Left ventricle myocardium inferior (tissue), 1 donor: Measurements from ENCODE around the gene PARP16. TPM values are rescaled to one million over a fixed set of nuclear protein-coding genes. Genes with fewer than 3 reads are reported as not detected.

Experiments used
- DNase-seq: peaks from one replicate; pipeline ENCODE4 v3.0.0-alpha.2; 2020
- H3K27ac ChIP-seq: fragments of 200-600 bp; replicated peaks from 2 replicates; pipeline ENCODE4 v1.8.0; 2021
- H3K27me3 ChIP-seq: fragments of 200-600 bp; 2 replicates; pipeline ENCODE4 v1.8.0; 2021; ENCODE audit warnings: low read depth
- H3K36me3 ChIP-seq: fragments of 200-600 bp; 2 replicates; pipeline ENCODE4 v1.8.0; 2021
- H3K4me1 ChIP-seq: fragments of 200-600 bp; 2 replicates; pipeline ENCODE4 v1.8.0; 2021
- H3K4me3 ChIP-seq: fragments of 200-600 bp; 2 replicates; pipeline ENCODE4 v1.8.0; 2021; ENCODE audit warnings: mild to moderate bottlenecking, moderate library complexity
- H3K9me3 ChIP-seq: fragments of 200-600 bp; replicated peaks from 2 replicates; pipeline ENCODE4 v1.8.0; 2021
- intact Hi-C: fragments of 100-400 bp; cut with micrococcal nuclease; formaldehyde crosslinking; loops from one replicate; pipeline ENCODE4 v1.11.0; 2022
- long read RNA-seq: library from polyadenylated mRNA; unstranded; transcript quantifications from one replicate; pipeline ENCODE4 v2.0.0, GENCODE V29; 2021
- total RNA-seq: library from RNA; stranded (reverse); fragmentation: NEBNext Ultra II Directional; extraction: Animal tissue kit (Norgen Biotek cat#: 25700); gene quantifications from one replicate; pipeline ENCODE4 v1.2.1, GENCODE V29; 2021
- TF ChIP-seq, protein P1 (sequence below): fragments of 200-600 bp; IDR thresholded peaks from 2 replicates; pipeline ENCODE4 v1.8.0; 2021; ENCODE audit warnings: antibody characterized with exemption, mild to moderate bottlenecking, borderline replicate concordance
- donor health status: DM: no; HTN: yes; CAD: no; lungs with severe emphysema.

PARP16 gene, protein sequence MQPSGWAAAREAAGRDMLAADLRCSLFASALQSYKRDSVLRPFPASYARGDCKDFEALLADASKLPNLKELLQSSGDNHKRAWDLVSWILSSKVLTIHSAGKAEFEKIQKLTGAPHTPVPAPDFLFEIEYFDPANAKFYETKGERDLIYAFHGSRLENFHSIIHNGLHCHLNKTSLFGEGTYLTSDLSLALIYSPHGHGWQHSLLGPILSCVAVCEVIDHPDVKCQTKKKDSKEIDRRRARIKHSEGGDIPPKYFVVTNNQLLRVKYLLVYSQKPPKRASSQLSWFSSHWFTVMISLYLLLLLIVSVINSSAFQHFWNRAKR
- total RNA-seq, result 4.6 TPM
- long read RNA-seq, partial matches to known transcripts, result 3 of 11 reads
- long read RNA-seq, other reads (novel, unspliced or antisense), result 2 of 11 reads

DNA sequence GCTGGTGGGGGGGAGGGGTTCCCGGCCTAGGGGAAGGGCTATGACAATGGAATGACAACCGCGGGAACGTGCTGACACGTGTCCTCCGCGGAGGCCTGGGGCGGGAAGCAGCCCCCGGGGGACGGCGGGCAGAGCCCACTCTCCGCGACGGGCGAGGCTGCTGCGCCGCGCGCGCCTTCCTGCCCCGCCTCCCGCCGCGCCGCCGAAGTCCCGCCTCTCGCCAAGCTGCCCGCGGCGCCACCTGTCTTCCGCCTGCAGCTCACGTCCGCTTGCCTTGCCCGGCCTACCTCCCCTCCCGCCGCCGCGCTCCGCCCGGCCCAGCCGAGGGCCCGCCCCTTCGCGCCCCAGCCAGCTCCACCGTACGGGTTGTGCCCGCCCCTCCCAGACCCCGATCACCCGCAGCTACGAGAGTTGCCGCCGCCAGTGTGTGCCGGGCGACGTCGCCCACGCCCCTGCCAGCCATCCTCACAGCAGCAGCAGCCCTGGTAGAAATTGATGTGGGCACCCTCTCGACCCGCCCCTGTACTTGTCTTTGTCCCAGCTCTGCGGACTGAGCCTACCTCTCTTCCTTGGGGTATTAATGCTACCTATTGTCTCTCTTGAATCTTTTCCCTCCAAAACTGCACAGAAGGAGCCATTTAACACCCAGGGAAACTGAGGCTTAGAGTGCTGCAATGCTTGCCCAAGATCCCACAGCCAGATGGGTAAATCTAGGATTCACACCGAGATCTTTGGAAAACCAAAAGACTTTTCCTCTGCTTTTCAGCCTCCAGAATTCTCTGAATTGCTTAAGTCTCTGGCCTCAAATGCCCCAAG lies at the start of gene PARP16:
Gene PARP16 (minus strand): TSS at position 180 of the 816 bp plus-strand sequence. CDS start 457 bp downstream, outside the sequence.
- Histone ChIP-seq H3K36me3 (no peaks in the 10 kb centered on the region), H3K27ac (peak within 1 kb of the TSS; percentile 96), H3K4me3 (peak within 1 kb of the TSS; percentile 92), H3K4me1 (peaks cover 29% of the 10 kb centered on the region), H3K27me3 (no peaks in the 10 kb centered on the region), H3K9me3 (no peaks in the 10 kb centered on the region)
- intact Hi-C loops, result no loop called here
- peak; percentile 92 for DNase-seq
- TF ChIP-seq, protein P1, sequence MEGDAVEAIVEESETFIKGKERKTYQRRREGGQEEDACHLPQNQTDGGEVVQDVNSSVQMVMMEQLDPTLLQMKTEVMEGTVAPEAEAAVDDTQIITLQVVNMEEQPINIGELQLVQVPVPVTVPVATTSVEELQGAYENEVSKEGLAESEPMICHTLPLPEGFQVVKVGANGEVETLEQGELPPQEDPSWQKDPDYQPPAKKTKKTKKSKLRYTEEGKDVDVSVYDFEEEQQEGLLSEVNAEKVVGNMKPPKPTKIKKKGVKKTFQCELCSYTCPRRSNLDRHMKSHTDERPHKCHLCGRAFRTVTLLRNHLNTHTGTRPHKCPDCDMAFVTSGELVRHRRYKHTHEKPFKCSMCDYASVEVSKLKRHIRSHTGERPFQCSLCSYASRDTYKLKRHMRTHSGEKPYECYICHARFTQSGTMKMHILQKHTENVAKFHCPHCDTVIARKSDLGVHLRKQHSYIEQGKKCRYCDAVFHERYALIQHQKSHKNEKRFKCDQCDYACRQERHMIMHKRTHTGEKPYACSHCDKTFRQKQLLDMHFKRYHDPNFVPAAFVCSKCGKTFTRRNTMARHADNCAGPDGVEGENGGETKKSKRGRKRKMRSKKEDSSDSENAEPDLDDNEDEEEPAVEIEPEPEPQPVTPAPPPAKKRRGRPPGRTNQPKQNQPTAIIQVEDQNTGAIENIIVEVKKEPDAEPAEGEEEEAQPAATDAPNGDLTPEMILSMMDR, result peak; percentile 74

DNA sequence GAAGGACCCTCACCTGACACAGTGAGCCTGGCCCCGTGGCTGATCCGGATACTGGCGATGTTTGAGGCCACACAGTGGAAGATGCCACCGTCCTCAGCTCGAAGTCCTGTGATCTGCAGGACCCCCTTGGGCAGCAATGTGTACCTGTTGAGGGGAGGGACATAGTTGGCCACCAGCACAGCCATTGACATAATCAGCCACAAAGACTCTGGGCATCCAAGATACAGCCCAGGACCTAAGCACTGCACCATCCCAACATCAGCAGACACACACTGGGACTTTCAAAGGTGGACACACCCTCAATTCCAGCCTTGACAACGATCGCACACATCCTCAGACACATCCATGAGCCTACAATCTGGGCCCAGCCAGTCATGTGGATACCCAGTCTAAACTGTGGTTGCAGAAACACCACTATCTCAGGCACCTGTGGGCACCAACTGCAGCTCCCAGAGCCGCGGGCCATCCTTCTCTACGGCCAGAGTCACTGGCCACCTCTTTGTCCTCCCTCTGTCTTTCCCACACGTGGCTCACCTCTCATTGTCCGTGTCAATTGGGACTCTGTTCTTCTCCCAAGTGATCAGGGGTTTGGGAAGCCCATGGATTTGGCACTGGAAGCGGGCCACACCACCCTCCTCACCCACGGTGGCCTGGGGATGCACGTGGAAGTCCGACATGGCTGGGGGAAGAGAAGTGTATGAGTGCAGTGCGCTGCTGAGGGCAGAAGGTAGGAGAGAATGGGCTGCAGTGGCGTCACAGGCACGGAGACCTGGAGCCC lies 48.8 kb upstream of the PARP16 start:
- no peak overlapping the region for H3K27ac ChIP-seq
- H3K4me1 ChIP-seq, result no peaks in the 10 kb centered on the region
- TF ChIP-seq, protein P1, result no peak
- DNase-seq, result no peak
- H3K4me3 ChIP-seq, result no peak overlapping the region
- H3K36me3 ChIP-seq, result no peaks in the 10 kb centered on the region
- intact Hi-C loops, result no loop called here
- no peaks in the 10 kb centered on the region for H3K9me3 ChIP-seq
- peaks cover 47% of the 10 kb centered on the region for H3K27me3 ChIP-seq

DNA sequence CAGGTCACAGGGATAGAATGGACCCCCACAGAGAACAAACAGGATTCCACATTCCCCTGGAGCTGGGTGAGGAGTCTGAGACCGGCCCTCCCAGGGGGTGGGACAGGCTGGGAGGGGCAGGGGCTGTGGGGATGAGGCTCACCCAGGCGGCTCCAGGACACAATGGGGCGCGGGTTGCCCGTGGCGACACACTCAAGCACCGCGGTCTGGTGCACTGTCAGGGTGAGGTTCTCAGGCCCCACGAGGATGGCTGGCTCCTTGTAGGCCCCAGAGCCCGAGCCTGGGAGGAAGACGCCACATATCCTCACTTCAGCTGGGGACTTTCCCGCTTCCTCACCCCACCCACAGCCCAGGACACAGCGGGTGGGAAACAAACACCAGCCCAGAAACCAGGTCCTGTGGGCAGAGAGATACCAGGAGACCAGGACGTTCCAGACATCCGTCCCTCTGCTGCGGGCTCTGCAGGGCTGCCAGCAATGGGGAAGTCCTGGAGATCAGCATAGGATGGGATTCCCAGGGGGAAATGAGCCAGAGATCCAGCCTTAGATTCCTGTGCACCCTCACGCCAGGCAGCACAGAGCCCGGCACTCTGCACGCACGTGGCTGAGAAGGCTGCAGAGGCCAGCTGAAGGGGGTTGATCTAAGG lies 48.0 kb upstream of the PARP16 start:
- intact Hi-C loops, result no loop called here
- no peak for DNase-seq
- Histone ChIP-seq H3K4me3 (no peak overlapping the region), H3K27me3 (peaks cover 41% of the 10 kb centered on the region), H3K36me3 (no peaks in the 10 kb centered on the region), H3K9me3 (no peaks in the 10 kb centered on the region), H3K27ac (no peak overlapping the region), H3K4me1 (no peaks in the 10 kb centered on the region)
- TF ChIP-seq, protein P1, result no peak

DNA sequence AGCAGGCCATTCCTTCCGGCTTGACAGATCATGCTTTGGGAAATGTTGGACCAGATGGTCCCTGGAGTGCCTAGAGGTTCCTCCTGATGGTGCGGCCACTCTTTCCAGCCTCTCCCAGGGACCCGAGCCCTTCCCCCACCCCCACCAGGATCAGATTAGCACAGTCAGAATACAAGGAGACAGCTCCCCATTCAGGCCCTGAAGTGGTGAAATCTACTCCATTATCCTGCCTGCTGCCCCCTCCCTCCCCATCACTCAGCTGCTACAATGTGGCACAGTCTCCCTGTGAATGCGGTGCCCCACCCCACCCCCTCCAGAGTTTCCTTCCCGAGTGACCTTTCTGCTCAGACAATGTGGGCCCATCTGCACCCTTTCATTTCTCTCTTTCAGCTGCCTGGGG lies 47.2 kb upstream of the PARP16 start:
- H3K4me3 ChIP-seq, result no peak overlapping the region
- H3K27me3 ChIP-seq, result peaks cover 35% of the 10 kb centered on the region
- H3K36me3 ChIP-seq, result no peaks in the 10 kb centered on the region
- TF ChIP-seq, protein P1, result no peak
- no peaks in the 10 kb centered on the region for H3K9me3 ChIP-seq
- no peak for DNase-seq
- no peaks in the 10 kb centered on the region for H3K4me1 ChIP-seq
- intact Hi-C loops, result no loop called here
- no peak overlapping the region for H3K27ac ChIP-seq
